DOHH2 (cell line): ENCODE results near the gene MTFR1L.

Source experiments
- H3F3A ChIP-seq: fragments of 200-600 bp; sonication (generic), shearing (Covaris generic); 2 replicates; pipeline ENCODE4 v1.6.0; 2016; ENCODE audit warnings: antibody characterized with exemption, mild to moderate bottlenecking; ENCODE audit not compliant: control insufficient read depth, insufficient read depth
- H3K27ac ChIP-seq: fragments of 200-600 bp; sonication (generic); 2 replicates; pipeline ENCODE4 v1.5.1; 2014; ENCODE audit warnings: low read depth, mild to moderate bottlenecking, low read length, moderate library complexity
- H3K27me3 ChIP-seq: fragments of 200-600 bp; sonication (generic); 2 replicates; pipeline ENCODE4 v1.6.1; 2014; ENCODE audit warnings: mild to moderate bottlenecking, low read length, mixed read lengths; ENCODE audit not compliant: control insufficient read depth
- H3K36me3 ChIP-seq: fragments of 200-600 bp; sonication (generic); 2 replicates; pipeline ENCODE4 v1.6.1; 2014; ENCODE audit warnings: mild to moderate bottlenecking, low read length, moderate library complexity, mixed read lengths; ENCODE audit not compliant: control insufficient read depth
- H3K4me1 ChIP-seq: fragments of 200-600 bp; sonication (generic); 2 replicates; pipeline ENCODE4 v1.6.1; 2014; ENCODE audit warnings: mild to moderate bottlenecking, low read length, mixed read lengths; ENCODE audit not compliant: control insufficient read depth
- H3K4me2 ChIP-seq: fragments of 200-600 bp; sonication (generic); 2 replicates; pipeline ENCODE4 v1.6.0; 2014; ENCODE audit warnings: mild to moderate bottlenecking, low read length, moderate library complexity
- H3K4me3 ChIP-seq: fragments of 200-600 bp; sonication (generic); 2 replicates; pipeline ENCODE4 v1.5.1; 2014; ENCODE audit warnings: mild to moderate bottlenecking, low read length, mixed read lengths
- H3K79me2 ChIP-seq: fragments of 200-600 bp; sonication (generic); 2 replicates; pipeline ENCODE4 v1.6.1; 2014; ENCODE audit warnings: mild to moderate bottlenecking, low read length, mixed read lengths; ENCODE audit not compliant: control insufficient read depth
- H3K9me2 ChIP-seq: fragments of 200-600 bp; sonication (generic); replicated peaks from 2 replicates; pipeline ENCODE4 v1.6.1; 2014; ENCODE audit warnings: mild to moderate bottlenecking, low read length, mixed read lengths; ENCODE audit not compliant: control insufficient read depth
- H3K9me3 ChIP-seq: fragments of 200-600 bp; sonication (generic); 2 replicates; pipeline ENCODE4 v1.6.1; 2014; ENCODE audit warnings: antibody characterized with exemption, low read length, mixed read lengths; ENCODE audit not compliant: control insufficient read depth, insufficient read depth
- H4K20me1 ChIP-seq: fragments of 200-600 bp; sonication (generic); 2 replicates; pipeline ENCODE4 v1.6.0; 2014; ENCODE audit warnings: low read depth, mild to moderate bottlenecking, antibody characterized with exemption, low read length, moderate library complexity; ENCODE audit not compliant: control insufficient read depth, insufficient read depth
- EZH2phosphoT487 ChIP-seq: fragments of 200-600 bp; sonication (generic); IDR thresholded peaks from 2 replicates; pipeline ENCODE4 v1.6.1; 2017; ENCODE audit warnings: borderline replicate concordance, mild to moderate bottlenecking, antibody characterized with exemption, low read length, moderate library complexity, mixed read lengths
- TF ChIP-seq, protein P1 (sequence below): fragments of 200-600 bp; sonication (generic); IDR thresholded peaks from one replicate; pipeline ENCODE4 v1.5.1; 2014; ENCODE audit warnings: antibody characterized with exemption, mild to moderate bottlenecking, low read depth, low read length; ENCODE audit not compliant: poor library complexity, severe bottlenecking

Gene MTFR1L

DNA sequence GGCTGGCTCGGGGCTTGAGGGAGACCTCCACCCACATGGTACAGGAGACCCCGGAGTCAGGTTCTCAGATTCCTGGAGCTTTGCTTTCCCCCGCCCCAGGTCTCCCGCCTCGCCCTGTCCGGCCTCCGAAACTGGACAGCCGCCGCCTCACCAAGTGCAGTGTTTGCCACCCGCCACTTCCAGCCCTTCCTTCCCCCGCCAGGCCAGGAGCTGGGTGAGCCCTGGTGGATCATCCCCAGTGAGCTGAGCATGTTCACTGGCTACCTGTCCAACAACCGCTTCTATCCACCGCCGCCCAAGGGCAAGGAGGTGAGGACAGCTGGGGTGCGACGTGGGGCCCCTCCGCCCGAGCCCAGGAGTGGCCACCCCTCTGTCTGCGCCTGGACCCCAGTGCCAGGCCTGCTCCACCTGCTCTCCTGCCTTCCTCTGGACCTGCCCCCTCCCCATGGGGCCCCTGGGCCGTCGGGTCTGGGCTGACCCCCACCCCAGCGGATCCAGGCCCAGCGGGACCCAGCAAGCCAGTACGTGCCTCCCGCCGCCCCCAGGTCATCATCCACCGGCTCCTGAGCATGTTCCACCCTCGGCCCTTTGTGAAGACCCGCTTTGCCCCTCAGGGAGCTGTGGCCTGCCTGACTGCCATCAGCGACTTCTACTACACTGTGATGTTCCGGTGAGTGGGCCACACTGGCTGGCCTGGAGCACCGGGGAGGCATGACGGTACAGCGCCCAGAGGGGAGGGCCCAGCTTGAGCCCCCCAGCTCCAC, 11.1 kb upstream of the MTFR1L start:
- Histone ChIP-seq H3K4me1 (peaks cover 22% of the 10 kb centered on the region), H4K20me1 (0 out of 2 replicates have a peak, but pooled peaks cover 4% of the 10 kb centered on the region), H3K27ac (no peak overlapping the region), H3K36me3 (no peaks in the 10 kb centered on the region), H3K9me3 (no peaks in the 10 kb centered on the region), H3F3A (no peaks in the 10 kb centered on the region), H3K9me2 (no peaks in the 10 kb centered on the region), H3K27me3 (no peaks in the 10 kb centered on the region), H3K4me2 (no peak overlapping the region), H3K4me3 (no peak overlapping the region), H3K79me2 (no peaks in the 10 kb centered on the region)
- no peak for TF ChIP-seq EZH2phosphoT487
- TF ChIP-seq, protein P1, sequence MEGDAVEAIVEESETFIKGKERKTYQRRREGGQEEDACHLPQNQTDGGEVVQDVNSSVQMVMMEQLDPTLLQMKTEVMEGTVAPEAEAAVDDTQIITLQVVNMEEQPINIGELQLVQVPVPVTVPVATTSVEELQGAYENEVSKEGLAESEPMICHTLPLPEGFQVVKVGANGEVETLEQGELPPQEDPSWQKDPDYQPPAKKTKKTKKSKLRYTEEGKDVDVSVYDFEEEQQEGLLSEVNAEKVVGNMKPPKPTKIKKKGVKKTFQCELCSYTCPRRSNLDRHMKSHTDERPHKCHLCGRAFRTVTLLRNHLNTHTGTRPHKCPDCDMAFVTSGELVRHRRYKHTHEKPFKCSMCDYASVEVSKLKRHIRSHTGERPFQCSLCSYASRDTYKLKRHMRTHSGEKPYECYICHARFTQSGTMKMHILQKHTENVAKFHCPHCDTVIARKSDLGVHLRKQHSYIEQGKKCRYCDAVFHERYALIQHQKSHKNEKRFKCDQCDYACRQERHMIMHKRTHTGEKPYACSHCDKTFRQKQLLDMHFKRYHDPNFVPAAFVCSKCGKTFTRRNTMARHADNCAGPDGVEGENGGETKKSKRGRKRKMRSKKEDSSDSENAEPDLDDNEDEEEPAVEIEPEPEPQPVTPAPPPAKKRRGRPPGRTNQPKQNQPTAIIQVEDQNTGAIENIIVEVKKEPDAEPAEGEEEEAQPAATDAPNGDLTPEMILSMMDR = no peak

DNA sequence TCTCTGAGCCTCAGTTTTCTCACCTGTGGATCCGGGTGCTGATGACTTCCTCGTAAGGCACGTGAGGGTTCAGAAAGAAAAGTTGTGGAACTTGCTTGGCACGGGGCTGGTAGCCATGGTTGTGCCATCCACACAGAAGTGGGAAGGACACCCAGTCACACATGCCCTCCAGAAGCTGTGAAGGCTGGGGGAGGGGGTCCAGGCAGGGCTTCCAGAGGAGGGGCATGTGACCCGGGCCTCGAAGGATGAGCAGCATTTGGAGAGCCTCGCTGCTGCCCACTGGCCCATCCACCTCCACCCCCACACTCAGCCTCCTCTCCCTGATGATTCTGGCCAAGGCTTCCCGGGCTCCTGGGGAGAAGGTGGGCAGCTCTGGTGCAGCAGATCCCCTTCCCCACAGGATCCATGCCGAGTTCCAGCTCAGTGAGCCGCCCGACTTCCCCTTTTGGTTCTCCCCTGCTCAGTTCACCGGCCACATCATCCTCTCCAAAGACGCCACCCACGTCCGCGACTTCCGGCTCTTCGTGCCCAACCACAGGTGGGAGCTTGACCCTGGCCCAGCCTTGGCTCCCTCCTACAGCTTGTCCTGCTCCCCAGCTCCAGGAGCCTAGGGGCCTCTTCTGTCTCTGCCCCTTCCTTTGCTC, 10.3 kb upstream of the MTFR1L start:
- no peaks in the 10 kb centered on the region for H3K36me3 ChIP-seq
- no peaks in the 10 kb centered on the region for H3K79me2 ChIP-seq
- peak overlapping the region; percentile 24; the same call in 1 of the 2 replicates for H3K4me3 ChIP-seq
- peaks cover 22% of the 10 kb centered on the region for H3K4me1 ChIP-seq
- H4K20me1 ChIP-seq = 0 out of 2 replicates have a peak, but pooled peaks cover 4% of the 10 kb centered on the region
- no peaks in the 10 kb centered on the region for H3F3A ChIP-seq
- TF ChIP-seq, protein P1 = no peak
- TF ChIP-seq EZH2phosphoT487 = no peak
- no peaks in the 10 kb centered on the region for H3K9me3 ChIP-seq
- no peaks in the 10 kb centered on the region for H3K27me3 ChIP-seq
- no peak overlapping the region for H3K27ac ChIP-seq
- H3K4me2 ChIP-seq = peak overlapping the region; percentile 57
- no peaks in the 10 kb centered on the region for H3K9me2 ChIP-seq

DNA sequence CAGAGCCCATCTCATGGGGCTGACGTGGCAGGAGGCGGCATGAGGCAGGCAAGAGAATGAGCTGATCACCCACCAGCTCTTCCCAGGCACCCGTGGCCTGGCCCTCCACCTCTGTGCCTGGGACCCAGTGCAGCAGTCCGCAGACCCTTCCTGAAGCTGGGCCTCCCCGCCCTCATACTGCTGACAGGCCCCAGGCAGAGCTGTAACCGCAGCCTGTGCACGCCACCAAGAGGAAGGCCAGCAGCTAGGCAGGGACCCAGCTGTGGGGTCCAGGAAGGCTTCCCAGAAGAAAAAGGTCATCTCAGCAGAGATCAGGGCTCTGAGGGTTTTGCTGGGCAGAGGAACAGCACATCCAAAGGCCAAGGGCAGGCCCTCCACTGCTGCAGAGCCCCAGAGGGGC, 9.8 kb upstream of the MTFR1L start:
- no peaks in the 10 kb centered on the region for H3K36me3 ChIP-seq

More for the DNA sequence above, 9.8 kb upstream of the MTFR1L start:
- Histone ChIP-seq H3K9me3 (no peaks in the 10 kb centered on the region), H3F3A (no peaks in the 10 kb centered on the region), H3K4me2 (peak overlapping the region; percentile 57), H3K79me2 (no peaks in the 10 kb centered on the region), H3K27me3 (no peaks in the 10 kb centered on the region), H3K4me3 (peak overlapping the region; percentile 24; the same call in 1 of the 2 replicates), H4K20me1 (0 out of 2 replicates have a peak, but pooled peaks cover 4% of the 10 kb centered on the region), H3K4me1 (peaks cover 22% of the 10 kb centered on the region), H3K9me2 (no peaks in the 10 kb centered on the region), H3K27ac (no peak overlapping the region)
- TF ChIP-seq EZH2phosphoT487 = no peak
- TF ChIP-seq, protein P1 = no peak
